Inflammatory macrophage (primary cell): ENCODE data around the gene ZNF524.

ENCODE experiments used
- DNase-seq, 2 donors: peaks; one replicate each; pipeline ENCODE4 v3.0.0-alpha.2; 2020 to 2022

Gene ZNF524

GRCh38 chr19:55643887-55644176 lies 43.7 kb downstream of the ZNF524 start:
- no peak for DNase-seq

- no peak for DNase-seq
Observed at GRCh38 chr19:55644191-55644833, 44.2 kb downstream of the ZNF524 start.

GRCh38 chr19:55644842-55645511 lies 44.9 kb downstream of the ZNF524 start:
- no peak for DNase-seq

GRCh38 chr19:55645512-55645881 lies 45.4 kb downstream of the ZNF524 start:
- DNase-seq, result no peak

- DNase-seq, result no peak
Observed at GRCh38 chr19:55646889-55647731, 47.0 kb downstream of the ZNF524 start.

- DNase-seq, result peak; percentile 49 to 58
Observed at GRCh38 chr19:55647732-55648584, 47.9 kb downstream of the ZNF524 start, which contains the start of gene CCDC106. Gene CCDC106 (plus strand): TSS chr19:55648212. CDS start chr19:55649047, 835 bp downstream.

GRCh38 chr19:55648585-55649267 lies 48.6 kb downstream of the ZNF524 start:
- DNase-seq, result no peak

- DNase-seq, result no peak
Observed at GRCh38 chr19:55649268-55650125, 49.4 kb downstream of the ZNF524 start.

GRCh38 chr19:55650126-55650557 lies 50.1 kb downstream of the ZNF524 start:
- no peak for DNase-seq

- DNase-seq, result no peak
Observed at GRCh38 chr19:55650602-55651230, 50.6 kb downstream of the ZNF524 start.

GRCh38 chr19:55651236-55651635 lies 51.1 kb downstream of the ZNF524 start:
- no peak for DNase-seq

GRCh38 chr19:55652311-55653128 lies 52.4 kb downstream of the ZNF524 start:
- no peak for DNase-seq
